ENCODE results near the gene GNAQ. TPM values are rescaled to one million over a fixed set of nuclear protein-coding genes. Genes with fewer than 3 reads are reported as not detected.

GNAQ gene
- total and polyA plus RNA-seq, 2 experiments from 2014 or later = 25.7 to 47.9 TPM

DNA sequence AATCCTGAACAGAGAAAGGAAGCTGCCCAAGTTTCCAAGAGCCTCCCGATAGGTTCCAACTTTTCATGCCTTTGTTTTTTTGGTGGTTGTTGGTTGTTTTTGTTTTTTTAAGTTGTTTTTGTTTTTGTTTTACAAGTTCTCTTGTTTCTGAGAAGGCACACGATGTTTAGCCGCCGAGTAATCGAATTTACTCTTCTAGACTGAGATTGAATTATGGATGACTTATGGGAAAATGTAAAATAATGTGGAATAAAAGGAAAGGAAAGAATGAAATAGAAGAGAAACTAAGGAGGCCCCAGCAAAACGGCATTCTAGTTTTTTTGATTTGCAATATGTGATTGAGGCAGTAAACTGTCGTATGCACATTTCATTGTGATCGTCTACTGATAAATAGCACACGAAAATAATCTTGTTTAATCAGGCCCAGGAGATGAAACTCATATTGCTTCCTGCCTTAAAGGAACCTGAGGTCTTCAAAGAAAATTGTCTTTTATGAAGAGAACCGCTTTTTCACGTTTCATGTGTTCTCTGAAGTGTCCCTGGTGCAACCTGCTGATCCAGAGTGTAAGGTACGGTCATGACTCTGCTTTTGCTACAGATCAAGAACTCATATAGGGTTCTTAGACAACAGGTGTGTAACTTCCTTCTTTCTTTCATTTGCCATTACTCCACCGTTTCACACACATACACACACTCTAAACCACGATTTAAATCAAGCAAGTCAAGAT, 1.3 kb upstream of the GNAQ start:
- H3K9me3 ChIP-seq (ENCODE audit: low read depth) = no peaks in the 10 kb centered on the region
- H3K4me2 ChIP-seq = peak overlapping the region; percentile 77
- WGBS (ENCODE audit: low lambda C conversion rate, missing lambda C conversion rate) = 36% methylated on average over 14 of the region's 14 CpGs
- peaks cover 39% of the 10 kb centered on the region for H3K79me2 ChIP-seq
- peak; percentile 20 for DNase-seq (ENCODE audit: low spot score)
- no peaks in the 10 kb centered on the region for H3K36me3 ChIP-seq (replicated peaks; ENCODE audit: insufficient read depth, low read depth)
- peaks cover 34% of the 10 kb centered on the region for H3K4me1 ChIP-seq (ENCODE audit: insufficient read depth)
- TF ChIP-seq, protein P1, sequence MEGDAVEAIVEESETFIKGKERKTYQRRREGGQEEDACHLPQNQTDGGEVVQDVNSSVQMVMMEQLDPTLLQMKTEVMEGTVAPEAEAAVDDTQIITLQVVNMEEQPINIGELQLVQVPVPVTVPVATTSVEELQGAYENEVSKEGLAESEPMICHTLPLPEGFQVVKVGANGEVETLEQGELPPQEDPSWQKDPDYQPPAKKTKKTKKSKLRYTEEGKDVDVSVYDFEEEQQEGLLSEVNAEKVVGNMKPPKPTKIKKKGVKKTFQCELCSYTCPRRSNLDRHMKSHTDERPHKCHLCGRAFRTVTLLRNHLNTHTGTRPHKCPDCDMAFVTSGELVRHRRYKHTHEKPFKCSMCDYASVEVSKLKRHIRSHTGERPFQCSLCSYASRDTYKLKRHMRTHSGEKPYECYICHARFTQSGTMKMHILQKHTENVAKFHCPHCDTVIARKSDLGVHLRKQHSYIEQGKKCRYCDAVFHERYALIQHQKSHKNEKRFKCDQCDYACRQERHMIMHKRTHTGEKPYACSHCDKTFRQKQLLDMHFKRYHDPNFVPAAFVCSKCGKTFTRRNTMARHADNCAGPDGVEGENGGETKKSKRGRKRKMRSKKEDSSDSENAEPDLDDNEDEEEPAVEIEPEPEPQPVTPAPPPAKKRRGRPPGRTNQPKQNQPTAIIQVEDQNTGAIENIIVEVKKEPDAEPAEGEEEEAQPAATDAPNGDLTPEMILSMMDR (IDR thresholded peaks at IDR 0.05; ENCODE audit: poor library complexity) = no peak
- TF ChIP-seq EZH2phosphoT487 (IDR thresholded peaks at IDR 0.05; ENCODE audit: low read depth, severe bottlenecking, unreplicated experiment) (no peak), EZH2 (IDR thresholded peaks at IDR 0.05; ENCODE audit: borderline replicate concordance) (no peak)
- H3K27me3 ChIP-seq = no peaks in the 10 kb centered on the region
- peak overlapping the region; percentile 96 for H3K27ac ChIP-seq
- H3K9me2 ChIP-seq (replicated peaks; ENCODE audit: insufficient read depth) = no peaks in the 10 kb centered on the region
- H2AFZ ChIP-seq = peak overlapping the region; percentile 31
- peak overlapping the region; percentile 58 for H3K4me3 ChIP-seq
- H4K20me1 ChIP-seq (ENCODE audit: insufficient read depth, poor library complexity, severe bottlenecking) = peaks cover 15% of the 10 kb centered on the region

DNA sequence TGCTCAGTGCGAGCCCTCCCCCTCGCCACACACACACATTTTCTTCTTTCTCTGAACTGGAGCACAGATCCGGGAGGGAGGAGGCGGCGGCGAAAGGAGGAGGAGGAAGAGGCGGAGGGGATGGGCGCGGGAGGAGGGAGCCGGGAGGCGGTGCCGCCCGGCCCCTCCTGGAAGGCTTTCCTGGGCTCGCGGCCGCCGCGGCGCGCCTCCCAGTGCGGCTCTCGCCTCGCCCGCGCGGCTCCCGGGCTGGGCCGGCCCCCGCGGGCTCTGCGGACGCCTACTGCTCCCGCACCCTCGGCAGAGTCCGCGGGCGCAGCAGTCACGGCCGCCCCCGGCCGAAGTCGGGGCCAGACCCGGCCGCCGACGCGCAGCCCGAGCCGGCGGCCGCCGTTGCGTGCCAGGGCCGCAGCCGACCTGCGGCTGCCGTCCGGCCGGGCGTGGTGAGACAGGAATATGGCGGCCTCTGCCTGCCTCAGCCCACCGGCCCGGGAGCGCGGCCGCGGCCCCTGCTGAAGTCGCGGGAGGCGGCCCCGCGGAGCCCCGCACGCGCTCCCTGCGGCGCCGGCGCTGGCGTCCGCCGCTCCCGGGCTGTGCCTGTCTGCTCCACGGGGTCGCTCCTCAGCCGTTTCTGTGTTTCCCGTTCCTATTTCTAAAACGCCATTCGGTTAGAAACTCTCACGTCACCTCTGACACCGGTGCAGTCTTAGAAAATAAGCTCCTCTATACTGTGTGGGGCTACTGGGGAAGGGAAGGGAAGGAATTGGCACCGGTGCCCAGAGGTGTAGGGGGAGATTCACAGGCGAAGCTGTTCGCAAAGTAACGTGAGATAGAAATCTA, 500 bp upstream of the GNAQ start:
- Histone ChIP-seq H3K4me2 (peak overlapping the region; percentile 77), H4K20me1 (ENCODE audit: insufficient read depth, poor library complexity, severe bottlenecking) (peaks cover 16% of the 10 kb centered on the region), H3K36me3 (replicated peaks; ENCODE audit: insufficient read depth, low read depth) (no peaks in the 10 kb centered on the region), H3K27me3 (no peaks in the 10 kb centered on the region), H3K9me3 (ENCODE audit: low read depth) (no peaks in the 10 kb centered on the region), H3K4me1 (ENCODE audit: insufficient read depth) (peaks cover 37% of the 10 kb centered on the region), H3K9me2 (replicated peaks; ENCODE audit: insufficient read depth) (no peaks in the 10 kb centered on the region), H3K4me3 (peak overlapping the region; percentile 58), H3K27ac (peak overlapping the region; percentile 96), H3K79me2 (peaks cover 47% of the 10 kb centered on the region), H2AFZ (peak overlapping the region; percentile 31)
- TF ChIP-seq, protein P1 (IDR thresholded peaks at IDR 0.05; ENCODE audit: poor library complexity) = no peak
- TF ChIP-seq EZH2phosphoT487 (IDR thresholded peaks at IDR 0.05; ENCODE audit: low read depth, severe bottlenecking, unreplicated experiment) = no peak
- TF ChIP-seq EZH2 (IDR thresholded peaks at IDR 0.05; ENCODE audit: borderline replicate concordance) = no peak
- DNase-seq (ENCODE audit: low spot score) = peak; percentile 96
- under 1% methylated on average over 55 of the region's 95 CpGs for WGBS (ENCODE audit: low lambda C conversion rate, missing lambda C conversion rate)

DNA sequence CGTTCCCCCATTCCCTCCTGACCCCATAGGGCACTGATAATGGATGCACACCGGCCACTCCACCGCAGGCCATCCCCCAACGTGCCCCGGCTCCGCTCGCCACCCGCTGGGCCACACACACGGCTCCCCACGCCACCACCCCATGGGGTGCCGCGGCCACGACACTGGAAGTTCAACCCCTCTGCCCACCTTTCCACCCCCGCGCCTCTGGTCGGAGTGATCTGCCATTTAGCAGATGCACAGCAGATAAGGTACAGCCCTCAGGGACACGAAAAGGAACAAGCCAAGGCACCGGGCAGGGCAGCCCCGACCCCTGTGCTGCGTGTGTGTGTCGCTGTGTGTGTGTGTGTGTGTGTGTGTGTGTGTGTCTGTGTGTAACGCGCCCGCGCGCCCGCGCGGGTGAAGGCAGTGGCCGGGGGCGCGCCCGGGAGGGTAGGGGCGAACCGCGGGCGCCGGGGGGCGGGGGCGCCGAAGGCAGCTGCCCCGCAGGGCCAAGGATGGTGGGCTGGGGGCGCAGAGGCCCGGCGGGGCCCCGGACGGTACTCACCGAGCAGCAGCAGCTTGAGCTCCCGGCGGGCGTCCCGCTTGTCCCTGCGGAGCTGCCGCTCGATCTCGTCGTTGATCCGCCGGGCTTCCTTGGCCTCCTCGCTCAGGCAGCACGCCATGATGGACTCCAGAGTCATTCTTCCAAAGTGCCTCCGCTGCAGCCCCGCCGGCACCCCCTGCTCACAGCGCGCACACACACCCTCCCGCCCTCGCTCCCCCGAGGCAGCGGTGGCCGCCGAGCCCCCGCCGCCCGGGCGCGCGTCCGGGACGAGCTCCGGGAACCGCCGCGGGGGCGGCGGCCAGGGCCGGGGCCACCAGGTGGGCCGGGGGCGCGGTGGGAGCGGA, 813 bp downstream of the GNAQ start:
- TF ChIP-seq, protein P1 (IDR thresholded peaks at IDR 0.05; ENCODE audit: poor library complexity) = no peak
- no peak for TF ChIP-seq EZH2 (IDR thresholded peaks at IDR 0.05; ENCODE audit: borderline replicate concordance)
- TF ChIP-seq EZH2phosphoT487 (IDR thresholded peaks at IDR 0.05; ENCODE audit: low read depth, severe bottlenecking, unreplicated experiment) = no peak
- peaks cover 60% of the 10 kb centered on the region for H3K79me2 ChIP-seq
- peak overlapping the region; percentile 96 for H3K27ac ChIP-seq
- peak overlapping the region; percentile 47 for H2AFZ ChIP-seq
- peak overlapping the region; percentile 84 for H3K4me2 ChIP-seq
- no peaks in the 10 kb centered on the region for H3K36me3 ChIP-seq (replicated peaks; ENCODE audit: insufficient read depth, low read depth)
- WGBS (ENCODE audit: low lambda C conversion rate, missing lambda C conversion rate) = under 1% methylated on average over 29 of the region's 91 CpGs
- peak overlapping the region; percentile 80 for H3K4me3 ChIP-seq
- H3K4me1 ChIP-seq (ENCODE audit: insufficient read depth) = peaks cover 49% of the 10 kb centered on the region
- no peaks in the 10 kb centered on the region for H3K27me3 ChIP-seq
- H4K20me1 ChIP-seq (ENCODE audit: insufficient read depth, poor library complexity, severe bottlenecking) = peaks cover 25% of the 10 kb centered on the region
- no peaks in the 10 kb centered on the region for H3K9me3 ChIP-seq (ENCODE audit: low read depth)
- H3K9me2 ChIP-seq (replicated peaks; ENCODE audit: insufficient read depth) = no peaks in the 10 kb centered on the region
- DNase-seq (ENCODE audit: low spot score) = peak; percentile 82
